ENCODE data around the gene MRFAP1.

DNA sequence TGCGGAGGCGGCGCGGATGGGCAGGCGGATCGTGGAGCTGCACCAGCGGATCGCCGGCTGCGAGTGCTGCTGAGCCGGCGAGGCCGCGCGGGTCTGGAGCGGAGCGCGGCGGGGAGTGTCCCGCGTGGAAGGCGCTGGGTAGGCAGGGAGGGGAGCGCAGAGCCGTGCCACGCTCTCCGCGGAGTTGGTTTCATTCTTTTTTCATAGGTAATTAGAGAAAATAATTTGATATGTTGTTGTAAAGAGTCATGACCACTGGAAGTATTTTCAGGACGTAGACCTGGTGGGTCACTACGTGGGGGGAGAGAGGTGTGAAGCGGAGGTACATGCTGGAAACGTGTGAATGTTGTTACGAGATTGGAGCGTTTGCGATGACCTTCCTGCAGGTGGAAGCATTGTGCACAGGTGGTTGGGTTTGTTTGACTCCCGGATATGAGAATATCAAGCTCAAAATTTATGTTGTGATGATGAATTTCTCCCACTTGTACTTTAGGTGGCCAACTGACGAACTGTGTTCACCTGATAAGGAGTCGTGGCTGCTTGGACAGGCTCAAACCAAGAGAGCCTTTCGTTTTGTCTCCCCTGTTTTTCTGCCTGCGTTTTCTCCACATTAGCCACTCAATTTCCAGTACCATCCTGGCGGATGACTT is 34.1 kb downstream of the MRFAP1 start:
- TF ChIP-seq, protein P1, sequence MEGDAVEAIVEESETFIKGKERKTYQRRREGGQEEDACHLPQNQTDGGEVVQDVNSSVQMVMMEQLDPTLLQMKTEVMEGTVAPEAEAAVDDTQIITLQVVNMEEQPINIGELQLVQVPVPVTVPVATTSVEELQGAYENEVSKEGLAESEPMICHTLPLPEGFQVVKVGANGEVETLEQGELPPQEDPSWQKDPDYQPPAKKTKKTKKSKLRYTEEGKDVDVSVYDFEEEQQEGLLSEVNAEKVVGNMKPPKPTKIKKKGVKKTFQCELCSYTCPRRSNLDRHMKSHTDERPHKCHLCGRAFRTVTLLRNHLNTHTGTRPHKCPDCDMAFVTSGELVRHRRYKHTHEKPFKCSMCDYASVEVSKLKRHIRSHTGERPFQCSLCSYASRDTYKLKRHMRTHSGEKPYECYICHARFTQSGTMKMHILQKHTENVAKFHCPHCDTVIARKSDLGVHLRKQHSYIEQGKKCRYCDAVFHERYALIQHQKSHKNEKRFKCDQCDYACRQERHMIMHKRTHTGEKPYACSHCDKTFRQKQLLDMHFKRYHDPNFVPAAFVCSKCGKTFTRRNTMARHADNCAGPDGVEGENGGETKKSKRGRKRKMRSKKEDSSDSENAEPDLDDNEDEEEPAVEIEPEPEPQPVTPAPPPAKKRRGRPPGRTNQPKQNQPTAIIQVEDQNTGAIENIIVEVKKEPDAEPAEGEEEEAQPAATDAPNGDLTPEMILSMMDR (IDR thresholded peaks at IDR 0.05) = peak in 5 of 6 experiments; percentile 30 to 60 (median 52)
- no peak for TF ChIP-seq POLR2A (IDR thresholded peaks at IDR 0.05)

All from esophagus squamous epithelium (tissue), 4 donors.